ENCODE measurements around the gene DIP2C.

DIP2C gene

DNA sequence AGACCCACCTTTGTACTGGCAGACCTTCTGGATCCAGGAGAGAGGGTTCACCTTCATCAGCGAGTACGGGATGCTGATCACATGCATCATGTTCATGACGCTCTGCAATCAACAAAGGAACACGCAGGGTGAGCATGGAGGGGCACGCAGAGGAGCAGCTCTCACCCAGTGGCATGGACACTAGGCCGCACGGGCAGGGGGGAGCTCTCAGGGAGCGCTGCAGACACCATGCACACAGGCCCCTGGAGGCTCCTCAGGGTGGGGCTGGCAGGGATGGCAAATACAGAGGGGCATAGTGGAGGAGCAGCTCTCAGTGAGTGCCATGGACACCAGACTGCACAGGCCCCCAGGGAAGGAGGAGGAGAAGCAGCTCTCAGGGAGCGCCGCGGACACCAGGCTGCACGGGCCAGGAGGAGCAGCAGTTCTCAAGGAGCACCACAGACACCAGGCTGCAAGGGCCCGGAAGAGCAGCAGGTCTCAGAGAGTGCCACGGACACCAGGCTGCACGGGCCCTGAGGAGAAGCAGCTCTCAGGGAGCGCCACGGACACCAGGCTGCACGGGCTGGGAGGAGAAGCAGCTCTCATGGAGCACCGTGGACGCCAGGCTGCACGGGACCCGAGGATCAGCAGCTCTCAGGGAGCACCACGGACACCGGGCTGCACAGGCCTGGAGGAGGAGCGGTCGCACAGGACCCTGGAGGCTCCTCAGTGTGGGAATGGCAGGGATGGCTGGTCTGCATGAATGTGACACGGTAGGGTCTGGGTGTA is 304.7 kb downstream of the DIP2C start:
- no peak overlapping the region for H3K4me3 ChIP-seq (ENCODE audit: low read depth, low read length)
- TF ChIP-seq CTCF (IDR thresholded peaks at IDR 0.05; ENCODE audit: control insufficient read depth, extremely low read depth, insufficient read depth): no peak
- no peak for DNase-seq (ENCODE audit: low read depth)

DNA sequence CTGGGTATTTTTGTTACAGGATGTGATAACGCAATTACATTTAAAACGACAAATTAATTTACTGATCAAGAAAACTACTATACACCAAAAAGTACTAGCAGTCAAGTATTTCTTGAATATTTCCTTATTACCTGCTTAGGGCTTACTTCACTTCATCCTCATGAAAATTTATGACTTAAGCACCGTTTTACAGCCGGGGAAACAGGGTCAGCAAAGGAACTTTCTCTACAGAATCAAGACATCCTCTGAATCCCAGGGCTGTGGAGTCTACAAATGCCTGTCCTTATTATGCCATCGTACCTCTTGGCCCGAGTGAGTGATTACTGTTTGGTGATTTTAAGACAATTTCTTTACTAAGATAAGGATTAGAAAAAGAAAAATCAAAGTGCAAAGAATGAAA is 305.9 kb downstream of the DIP2C start:
- H3K4me3 ChIP-seq (ENCODE audit: low read depth, low read length): no peak overlapping the region
- TF ChIP-seq CTCF (IDR thresholded peaks at IDR 0.05; ENCODE audit: control insufficient read depth, extremely low read depth, insufficient read depth): no peak
- no peak for DNase-seq (ENCODE audit: low read depth)

GRCh38 chr10:381805-382204 is 307.7 kb downstream of the DIP2C start:
- no peak overlapping the region for H3K4me3 ChIP-seq (ENCODE audit: low read depth, low read length)
- no peak for DNase-seq (ENCODE audit: low read depth)
- no peak for TF ChIP-seq CTCF (IDR thresholded peaks at IDR 0.05; ENCODE audit: control insufficient read depth, extremely low read depth, insufficient read depth)

DNA sequence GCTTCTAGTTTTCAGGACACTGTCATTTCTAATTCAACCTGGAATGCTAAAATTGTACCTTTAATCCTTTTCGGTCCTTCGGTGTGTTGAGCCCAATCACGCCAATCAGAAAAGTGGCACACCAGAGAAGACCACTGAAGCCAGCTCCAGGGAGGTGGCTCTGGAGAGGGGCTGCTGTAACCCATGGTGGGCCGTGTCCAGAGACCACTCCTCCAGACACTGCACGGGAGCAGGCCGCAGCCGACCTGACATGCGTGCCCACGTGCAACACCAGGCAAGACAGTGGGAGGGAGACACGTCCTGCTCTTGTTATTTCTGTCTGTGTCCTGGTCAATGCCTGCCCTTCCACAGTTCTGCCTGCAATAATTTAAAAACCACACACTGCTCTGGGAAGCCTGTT is 308.1 kb downstream of the DIP2C start:
- DNase-seq (ENCODE audit: low read depth): no peak
- H3K4me3 ChIP-seq (ENCODE audit: low read depth, low read length): no peak overlapping the region
- TF ChIP-seq CTCF (IDR thresholded peaks at IDR 0.05; ENCODE audit: control insufficient read depth, extremely low read depth, insufficient read depth): no peak

DNA sequence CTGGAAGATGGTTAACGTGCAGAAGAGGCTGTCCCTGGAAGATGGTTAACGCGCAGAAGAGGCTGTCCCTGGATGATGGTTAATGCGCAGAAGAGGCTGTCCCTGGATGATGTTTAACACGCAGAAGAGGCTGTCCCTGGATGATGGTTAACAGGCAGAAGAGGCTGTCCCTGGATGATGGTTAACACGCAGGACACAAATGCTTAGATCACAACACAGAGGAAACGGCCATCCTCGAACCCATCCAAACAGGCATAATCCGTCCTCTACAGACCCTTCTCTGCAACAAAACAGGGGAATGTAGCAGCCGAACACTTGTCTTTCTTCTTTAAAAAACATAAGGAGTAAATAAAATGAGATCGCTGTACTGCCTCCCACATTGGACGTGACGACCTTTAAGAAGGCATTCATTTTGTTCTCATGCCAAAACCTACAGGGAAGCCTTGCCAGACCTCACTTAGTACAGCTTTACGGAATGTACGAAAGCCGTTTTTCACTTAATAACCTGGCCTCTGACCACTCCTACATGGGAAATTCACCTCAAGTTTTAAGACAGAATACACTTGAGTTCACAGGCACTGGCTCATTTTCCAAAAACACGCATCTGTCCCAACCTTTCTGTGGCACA is 309.0 kb downstream of the DIP2C start:
- no peak for DNase-seq (ENCODE audit: low read depth)
- no peak overlapping the region for H3K4me3 ChIP-seq (ENCODE audit: low read depth, low read length)
- no peak for TF ChIP-seq CTCF (IDR thresholded peaks at IDR 0.05; ENCODE audit: control insufficient read depth, extremely low read depth, insufficient read depth)

- DNase-seq (ENCODE audit: low read depth): no peak
- TF ChIP-seq CTCF (IDR thresholded peaks at IDR 0.05; ENCODE audit: control insufficient read depth, extremely low read depth, insufficient read depth): no peak
- no peak overlapping the region for H3K4me3 ChIP-seq (ENCODE audit: low read depth, low read length)
Observed at GRCh38 chr10:378930-379704, 310.4 kb downstream of the DIP2C start.
